Ovary (tissue), 3 donors: ENCODE results near the gene GOLIM4.
"Not testable (repeated sequence)": the region's sequence is repeated elsewhere in the genome, so short reads cannot be mapped to it uniquely, and the experiment has no call there.

ENCODE experiments used
- EP300 ChIP-seq: sonication (generic); formaldehyde crosslinking; IDR thresholded peaks from one replicate; pipeline ENCODE4 v1.6.1; 2017; ENCODE audit warnings: antibody characterized with exemption
- POLR2A ChIP-seq: fragments of 450-650 bp; IDR thresholded peaks from one replicate; pipeline ENCODE4 v1.6.1; 2017; ENCODE audit warnings: antibody characterized with exemption, mild to moderate bottlenecking, moderate library complexity
- TF ChIP-seq, protein P1 (sequence below), 3 donors: fragments of 450-650 bp in 2 of 3; fragments of 200-600 bp in 1 of 3; IDR thresholded peaks; one replicate each; pipeline versions ENCODE4 v1.5.1 to v1.8.0; 2016 to 2022; ENCODE audit warnings: antibody characterized with exemption in 3 of 3, mild to moderate bottlenecking in 1 of 3
- donor health status: DM: no; HTN: no; CAD: no.

DNA sequence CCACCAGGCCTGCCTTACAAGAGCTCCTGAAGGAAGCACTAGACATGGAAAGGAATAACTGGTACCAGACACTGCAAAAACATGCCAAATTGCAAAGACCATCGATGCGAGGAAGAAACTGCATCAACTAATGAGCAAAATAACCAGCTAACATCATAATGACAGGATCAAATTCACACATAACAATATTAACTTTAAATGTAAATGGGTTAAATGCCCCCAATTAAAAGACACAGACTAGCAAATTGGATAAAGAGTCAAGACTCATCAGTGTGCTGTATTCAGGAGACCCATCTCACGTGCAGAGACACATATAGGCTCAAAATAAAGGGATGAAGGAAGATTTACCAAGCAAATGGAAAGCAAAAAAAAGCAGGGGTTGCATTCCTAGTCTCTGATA is 34.5 kb upstream of the GOLIM4 start:
- TF ChIP-seq, protein P1, sequence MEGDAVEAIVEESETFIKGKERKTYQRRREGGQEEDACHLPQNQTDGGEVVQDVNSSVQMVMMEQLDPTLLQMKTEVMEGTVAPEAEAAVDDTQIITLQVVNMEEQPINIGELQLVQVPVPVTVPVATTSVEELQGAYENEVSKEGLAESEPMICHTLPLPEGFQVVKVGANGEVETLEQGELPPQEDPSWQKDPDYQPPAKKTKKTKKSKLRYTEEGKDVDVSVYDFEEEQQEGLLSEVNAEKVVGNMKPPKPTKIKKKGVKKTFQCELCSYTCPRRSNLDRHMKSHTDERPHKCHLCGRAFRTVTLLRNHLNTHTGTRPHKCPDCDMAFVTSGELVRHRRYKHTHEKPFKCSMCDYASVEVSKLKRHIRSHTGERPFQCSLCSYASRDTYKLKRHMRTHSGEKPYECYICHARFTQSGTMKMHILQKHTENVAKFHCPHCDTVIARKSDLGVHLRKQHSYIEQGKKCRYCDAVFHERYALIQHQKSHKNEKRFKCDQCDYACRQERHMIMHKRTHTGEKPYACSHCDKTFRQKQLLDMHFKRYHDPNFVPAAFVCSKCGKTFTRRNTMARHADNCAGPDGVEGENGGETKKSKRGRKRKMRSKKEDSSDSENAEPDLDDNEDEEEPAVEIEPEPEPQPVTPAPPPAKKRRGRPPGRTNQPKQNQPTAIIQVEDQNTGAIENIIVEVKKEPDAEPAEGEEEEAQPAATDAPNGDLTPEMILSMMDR (IDR thresholded peaks at IDR 0.05) = not testable (repeated sequence)
- TF ChIP-seq EP300, POLR2A: not testable (repeated sequence)
